Measurements from ENCODE around the gene PTPRD.

The PTPRD gene

GRCh38 chr9:9679433-9679832, 933.4 kb downstream of the PTPRD start:
- Mint-ChIP-seq H3K27ac (no peak overlapping the region), H3K4me1 (ENCODE audit: low read depth) (no peaks in the 10 kb centered on the region), H3K4me3 (no peak overlapping the region)

GRCh38 chr9:9674461-9674860, 938.3 kb downstream of the PTPRD start:
- Mint-ChIP-seq H3K36me3 (ENCODE audit: low read depth) (no peaks in the 10 kb centered on the region), H3K4me1 (ENCODE audit: low read depth) (no peaks in the 10 kb centered on the region), H3K9me3 (no peaks in the 10 kb centered on the region), H3K4me3 (no peak overlapping the region), H3K27ac (no peak overlapping the region), H3K27me3 (no peaks in the 10 kb centered on the region)

More at GRCh38 chr9:9679433-9679832, 933.4 kb downstream of the PTPRD start:
- Mint-ChIP-seq H3K27me3 (no peaks in the 10 kb centered on the region), H3K36me3 (ENCODE audit: low read depth) (no peaks in the 10 kb centered on the region), H3K9me3 (peaks cover 4% of the 10 kb centered on the region)

GRCh38 chr9:9670454-9670853, 942.3 kb downstream of the PTPRD start:
- no peaks in the 10 kb centered on the region for H3K9me3 Mint-ChIP-seq
- no peaks in the 10 kb centered on the region for H3K4me1 Mint-ChIP-seq (ENCODE audit: low read depth)
- no peaks in the 10 kb centered on the region for H3K27me3 Mint-ChIP-seq
- H3K27ac Mint-ChIP-seq = no peak overlapping the region
- no peak overlapping the region for H3K4me3 Mint-ChIP-seq
- no peaks in the 10 kb centered on the region for H3K36me3 Mint-ChIP-seq (ENCODE audit: low read depth)

- Mint-ChIP-seq H3K4me1 (ENCODE audit: low read depth) (no peaks in the 10 kb centered on the region), H3K4me3 (no peak overlapping the region), H3K27me3 (no peaks in the 10 kb centered on the region), H3K9me3 (no peaks in the 10 kb centered on the region), H3K36me3 (ENCODE audit: low read depth) (no peaks in the 10 kb centered on the region), H3K27ac (no peak overlapping the region)
Measured at GRCh38 chr9:9645006-9645405, 967.8 kb downstream of the PTPRD start.

GRCh38 chr9:9631284-9631683, 981.5 kb downstream of the PTPRD start:
- Mint-ChIP-seq H3K9me3 (no peaks in the 10 kb centered on the region), H3K27ac (no peak overlapping the region), H3K36me3 (ENCODE audit: low read depth) (no peaks in the 10 kb centered on the region), H3K27me3 (no peaks in the 10 kb centered on the region), H3K4me1 (ENCODE audit: low read depth) (no peaks in the 10 kb centered on the region), H3K4me3 (no peak overlapping the region)

- no peaks in the 10 kb centered on the region for H3K27me3 Mint-ChIP-seq
- H3K27ac Mint-ChIP-seq = no peak overlapping the region
- H3K4me3 Mint-ChIP-seq = no peak overlapping the region
- no peaks in the 10 kb centered on the region for H3K36me3 Mint-ChIP-seq (ENCODE audit: low read depth)
- no peaks in the 10 kb centered on the region for H3K4me1 Mint-ChIP-seq (ENCODE audit: low read depth)
- H3K9me3 Mint-ChIP-seq = no peaks in the 10 kb centered on the region
Measured at GRCh38 chr9:9625248-9625647, 987.6 kb downstream of the PTPRD start.

GRCh38 chr9:9623506-9623905, 989.3 kb downstream of the PTPRD start:
- Mint-ChIP-seq H3K27ac (no peak overlapping the region), H3K9me3 (peaks cover under 1% of the 10 kb centered on the region), H3K4me1 (ENCODE audit: low read depth) (no peaks in the 10 kb centered on the region), H3K4me3 (no peak overlapping the region), H3K36me3 (ENCODE audit: low read depth) (no peaks in the 10 kb centered on the region), H3K27me3 (no peaks in the 10 kb centered on the region)

- Mint-ChIP-seq H3K27ac (no peak overlapping the region), H3K9me3 (peaks cover 9% of the 10 kb centered on the region), H3K4me1 (ENCODE audit: low read depth) (no peaks in the 10 kb centered on the region), H3K4me3 (no peak overlapping the region), H3K27me3 (no peaks in the 10 kb centered on the region), H3K36me3 (ENCODE audit: low read depth) (no peaks in the 10 kb centered on the region)
Measured at GRCh38 chr9:9621355-9621940, 991.4 kb downstream of the PTPRD start.

GRCh38 chr9:9620736-9621135, 992.1 kb downstream of the PTPRD start:
- Mint-ChIP-seq H3K9me3 (peaks cover 9% of the 10 kb centered on the region), H3K36me3 (ENCODE audit: low read depth) (no peaks in the 10 kb centered on the region), H3K27me3 (no peaks in the 10 kb centered on the region), H3K27ac (no peak overlapping the region), H3K4me3 (no peak overlapping the region), H3K4me1 (ENCODE audit: low read depth) (no peaks in the 10 kb centered on the region)

GRCh38 chr9:9615086-9615485, 997.7 kb downstream of the PTPRD start:
- H3K36me3 Mint-ChIP-seq (ENCODE audit: low read depth) = no peaks in the 10 kb centered on the region
- no peak overlapping the region for H3K27ac Mint-ChIP-seq
- H3K9me3 Mint-ChIP-seq = peaks cover 9% of the 10 kb centered on the region
- no peak overlapping the region for H3K4me3 Mint-ChIP-seq
- no peaks in the 10 kb centered on the region for H3K27me3 Mint-ChIP-seq
- H3K4me1 Mint-ChIP-seq (ENCODE audit: low read depth) = peaks cover 5% of the 10 kb centered on the region

GRCh38 chr9:9614607-9615006, 998.2 kb downstream of the PTPRD start:
- Mint-ChIP-seq H3K36me3 (ENCODE audit: low read depth) (no peaks in the 10 kb centered on the region), H3K27ac (no peak overlapping the region), H3K4me1 (ENCODE audit: low read depth) (peaks cover 5% of the 10 kb centered on the region), H3K4me3 (no peak overlapping the region), H3K9me3 (peaks cover 9% of the 10 kb centered on the region), H3K27me3 (no peaks in the 10 kb centered on the region)

- Mint-ChIP-seq H3K36me3 (ENCODE audit: low read depth) (no peaks in the 10 kb centered on the region), H3K4me1 (ENCODE audit: low read depth) (peaks cover 5% of the 10 kb centered on the region), H3K9me3 (peaks cover 5% of the 10 kb centered on the region), H3K27ac (no peak overlapping the region), H3K4me3 (no peak overlapping the region), H3K27me3 (no peaks in the 10 kb centered on the region)
Measured at GRCh38 chr9:9612755-9613154, 1000.0 kb downstream of the PTPRD start.

GRCh38 chr9:9612270-9612669, 1000.5 kb downstream of the PTPRD start:
- Mint-ChIP-seq H3K9me3 (peaks cover 2% of the 10 kb centered on the region), H3K27ac (no peak overlapping the region), H3K36me3 (ENCODE audit: low read depth) (no peaks in the 10 kb centered on the region), H3K4me3 (no peak overlapping the region), H3K27me3 (no peaks in the 10 kb centered on the region), H3K4me1 (ENCODE audit: low read depth) (peaks cover 5% of the 10 kb centered on the region)

GRCh38 chr9:9605681-9606080, 1007.1 kb downstream of the PTPRD start:
- Mint-ChIP-seq H3K9me3 (no peaks in the 10 kb centered on the region), H3K27me3 (no peaks in the 10 kb centered on the region), H3K27ac (no peak overlapping the region), H3K4me1 (ENCODE audit: low read depth) (no peaks in the 10 kb centered on the region), H3K36me3 (ENCODE audit: low read depth) (no peaks in the 10 kb centered on the region), H3K4me3 (no peak overlapping the region)

- no peak overlapping the region for H3K27ac Mint-ChIP-seq
- H3K27me3 Mint-ChIP-seq = no peaks in the 10 kb centered on the region
- no peak overlapping the region for H3K4me3 Mint-ChIP-seq
- H3K4me1 Mint-ChIP-seq (ENCODE audit: low read depth) = no peaks in the 10 kb centered on the region
- H3K36me3 Mint-ChIP-seq (ENCODE audit: low read depth) = no peaks in the 10 kb centered on the region
- no peaks in the 10 kb centered on the region for H3K9me3 Mint-ChIP-seq
Measured at GRCh38 chr9:9603345-9603744, 1009.5 kb downstream of the PTPRD start.

- Mint-ChIP-seq H3K36me3 (ENCODE audit: low read depth) (no peaks in the 10 kb centered on the region), H3K9me3 (no peaks in the 10 kb centered on the region), H3K4me1 (ENCODE audit: low read depth) (no peaks in the 10 kb centered on the region), H3K27ac (no peak overlapping the region), H3K4me3 (no peak overlapping the region), H3K27me3 (no peaks in the 10 kb centered on the region)
Measured at GRCh38 chr9:9598723-9599122, 1014.1 kb downstream of the PTPRD start.
